ENCODE measurements around the gene LDLRAD1.
A peak's percentile ranks its signal among the peaks of the same experiment; 100 is the strongest.

GRCh38 chr1:54052431-54052933, 34.5 kb upstream of the LDLRAD1 start:
- TF ChIP-seq, protein P1, sequence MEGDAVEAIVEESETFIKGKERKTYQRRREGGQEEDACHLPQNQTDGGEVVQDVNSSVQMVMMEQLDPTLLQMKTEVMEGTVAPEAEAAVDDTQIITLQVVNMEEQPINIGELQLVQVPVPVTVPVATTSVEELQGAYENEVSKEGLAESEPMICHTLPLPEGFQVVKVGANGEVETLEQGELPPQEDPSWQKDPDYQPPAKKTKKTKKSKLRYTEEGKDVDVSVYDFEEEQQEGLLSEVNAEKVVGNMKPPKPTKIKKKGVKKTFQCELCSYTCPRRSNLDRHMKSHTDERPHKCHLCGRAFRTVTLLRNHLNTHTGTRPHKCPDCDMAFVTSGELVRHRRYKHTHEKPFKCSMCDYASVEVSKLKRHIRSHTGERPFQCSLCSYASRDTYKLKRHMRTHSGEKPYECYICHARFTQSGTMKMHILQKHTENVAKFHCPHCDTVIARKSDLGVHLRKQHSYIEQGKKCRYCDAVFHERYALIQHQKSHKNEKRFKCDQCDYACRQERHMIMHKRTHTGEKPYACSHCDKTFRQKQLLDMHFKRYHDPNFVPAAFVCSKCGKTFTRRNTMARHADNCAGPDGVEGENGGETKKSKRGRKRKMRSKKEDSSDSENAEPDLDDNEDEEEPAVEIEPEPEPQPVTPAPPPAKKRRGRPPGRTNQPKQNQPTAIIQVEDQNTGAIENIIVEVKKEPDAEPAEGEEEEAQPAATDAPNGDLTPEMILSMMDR (IDR thresholded peaks at IDR 0.05): no peak
- TF ChIP-seq POLR2A (IDR thresholded peaks at IDR 0.05): peak in 1 of 2 donors; percentile 5
